ENCODE data around the gene TRNAU1AP.
"Not testable (repeated sequence)": the region's sequence is repeated elsewhere in the genome, so short reads cannot be mapped to it uniquely, and the experiment has no call there.

TRNAU1AP gene

DNA sequence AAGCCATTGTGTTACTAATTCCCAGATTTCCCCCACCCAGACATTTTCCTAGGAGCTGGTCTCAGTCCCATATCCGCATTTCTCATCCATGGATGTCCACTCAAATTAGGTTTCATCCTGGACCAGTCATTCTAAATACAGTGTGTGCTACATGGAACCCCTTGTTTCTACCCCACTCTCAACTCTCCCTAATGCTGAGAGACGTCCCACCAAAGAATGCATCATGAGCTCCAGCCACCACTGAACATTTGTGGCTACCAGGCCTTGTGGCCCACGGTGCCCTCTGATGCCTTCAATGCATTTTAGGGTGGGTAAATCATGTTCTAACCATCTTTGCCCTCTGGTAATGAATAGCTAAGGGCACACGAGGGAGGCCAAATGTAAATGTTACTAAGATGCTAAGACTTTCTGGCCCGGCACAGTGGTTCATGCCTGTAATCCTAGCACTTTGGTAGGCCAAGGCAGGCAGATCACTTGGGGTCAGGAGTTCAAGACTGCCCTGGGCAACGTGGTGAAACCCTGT lies 25.9 kb downstream of the TRNAU1AP start:
- no peak for DNase-seq

DNA sequence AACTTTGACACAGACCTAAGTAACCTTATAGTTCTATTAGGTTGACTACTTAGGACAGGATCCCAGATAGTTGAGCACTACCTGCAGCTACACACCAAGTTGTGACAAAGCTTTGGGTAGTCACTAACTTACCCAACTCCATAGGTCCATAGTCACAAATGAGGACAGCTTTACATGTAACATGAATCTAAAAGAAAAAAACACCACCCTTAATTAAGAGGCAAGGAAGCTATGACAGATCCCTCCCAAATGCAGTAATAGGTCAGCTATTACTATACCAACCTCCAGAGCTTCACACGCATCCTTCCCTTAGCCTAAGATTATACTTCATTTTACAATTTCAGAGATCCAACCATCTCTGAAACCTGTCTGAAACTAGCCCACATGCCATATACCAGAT lies 26.5 kb downstream of the TRNAU1AP start:
- DNase-seq, result no peak

DNA sequence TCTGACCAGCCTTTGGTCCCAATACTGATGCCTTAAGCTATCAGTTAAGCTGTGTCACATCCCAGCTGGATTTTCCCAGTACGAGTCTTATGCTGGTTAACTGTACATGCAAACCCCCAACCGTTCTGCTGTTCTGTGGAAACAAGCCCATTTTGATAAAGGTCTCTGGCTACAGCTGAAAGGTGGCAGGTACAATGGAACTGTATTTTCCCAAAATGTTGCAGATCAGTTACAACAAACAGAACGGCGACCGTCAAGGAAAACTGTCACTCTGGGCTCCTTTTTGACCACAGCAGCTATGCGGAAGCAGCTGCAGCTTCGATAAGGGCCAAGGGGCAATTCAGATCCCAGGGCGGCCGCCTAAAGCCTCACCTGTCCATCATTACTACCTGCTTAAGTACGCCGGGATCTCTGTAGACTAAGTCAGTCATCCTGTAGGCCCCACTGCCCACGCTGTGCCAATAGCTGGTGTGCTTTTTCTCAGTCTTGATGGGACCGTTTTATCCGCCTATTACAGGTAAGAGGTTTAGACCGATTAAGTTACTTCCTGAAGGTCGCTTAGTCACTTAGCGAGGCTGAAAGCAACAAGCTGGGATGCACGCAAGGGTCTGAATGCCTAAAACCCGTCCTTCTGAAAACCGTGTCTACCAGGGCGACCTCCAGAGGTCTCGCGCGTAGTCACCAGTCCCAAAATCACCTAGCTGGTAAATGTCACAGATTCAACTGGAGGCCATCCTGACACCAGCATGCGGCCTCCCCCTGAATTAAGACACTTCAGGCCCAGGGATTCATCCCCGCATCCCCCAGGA lies 28.0 kb downstream of the TRNAU1AP start:
- DNase-seq, result no peak

DNA sequence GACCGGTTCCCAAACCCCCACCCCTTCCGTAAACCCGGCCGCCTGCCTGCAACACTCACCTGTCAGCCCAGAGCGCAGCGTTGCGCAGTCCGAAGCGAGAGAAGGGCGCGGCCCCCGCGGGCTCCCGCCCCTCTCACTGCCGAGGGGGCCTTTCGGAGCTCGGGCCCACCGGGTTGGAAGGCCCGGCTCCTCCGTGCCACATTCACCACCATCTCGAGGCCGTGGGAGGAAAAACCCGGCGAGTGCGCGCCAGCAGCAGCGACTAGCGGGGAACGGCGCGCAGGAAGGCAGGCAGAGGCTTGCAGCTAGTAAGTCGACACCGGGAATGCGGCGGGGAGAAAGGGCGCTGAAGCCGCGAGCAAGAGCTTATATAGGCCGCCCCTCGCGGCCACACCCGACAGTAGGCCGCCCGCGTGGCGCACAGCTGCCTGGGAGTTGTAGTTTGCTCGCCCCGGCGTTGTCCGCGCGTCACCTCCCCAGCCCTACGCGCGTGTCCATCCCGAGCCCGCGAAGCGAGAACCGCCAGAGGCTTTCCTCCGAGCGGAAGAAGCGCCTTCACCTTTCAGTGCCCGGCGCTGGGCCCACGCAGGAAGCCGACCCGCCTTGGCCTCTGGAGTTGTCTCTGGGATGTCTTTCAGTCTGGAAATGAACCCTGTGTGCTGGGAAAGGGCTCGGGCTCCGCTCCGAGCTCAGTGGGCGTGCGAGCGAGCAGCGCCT lies 28.8 kb downstream of the TRNAU1AP start:
- peak; percentile 98 for DNase-seq

DNA sequence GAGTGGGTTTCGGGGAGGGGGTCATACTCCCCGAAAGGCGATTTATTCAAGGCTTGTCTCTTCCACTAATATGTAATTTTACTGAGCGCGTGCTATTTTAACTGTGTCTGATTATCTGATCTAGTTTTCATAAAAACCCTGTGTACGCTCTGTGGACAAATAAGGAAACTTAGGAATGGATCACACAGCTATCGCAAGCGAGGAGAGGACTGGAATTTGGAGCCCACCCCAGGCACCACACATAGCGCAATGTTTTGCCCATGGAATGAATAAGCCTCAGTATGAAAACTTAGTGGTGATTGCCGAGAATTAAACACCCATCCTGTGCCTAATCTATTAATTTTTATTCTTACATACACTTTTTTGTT lies 29.3 kb downstream of the TRNAU1AP start:
- no peak for DNase-seq

DNA sequence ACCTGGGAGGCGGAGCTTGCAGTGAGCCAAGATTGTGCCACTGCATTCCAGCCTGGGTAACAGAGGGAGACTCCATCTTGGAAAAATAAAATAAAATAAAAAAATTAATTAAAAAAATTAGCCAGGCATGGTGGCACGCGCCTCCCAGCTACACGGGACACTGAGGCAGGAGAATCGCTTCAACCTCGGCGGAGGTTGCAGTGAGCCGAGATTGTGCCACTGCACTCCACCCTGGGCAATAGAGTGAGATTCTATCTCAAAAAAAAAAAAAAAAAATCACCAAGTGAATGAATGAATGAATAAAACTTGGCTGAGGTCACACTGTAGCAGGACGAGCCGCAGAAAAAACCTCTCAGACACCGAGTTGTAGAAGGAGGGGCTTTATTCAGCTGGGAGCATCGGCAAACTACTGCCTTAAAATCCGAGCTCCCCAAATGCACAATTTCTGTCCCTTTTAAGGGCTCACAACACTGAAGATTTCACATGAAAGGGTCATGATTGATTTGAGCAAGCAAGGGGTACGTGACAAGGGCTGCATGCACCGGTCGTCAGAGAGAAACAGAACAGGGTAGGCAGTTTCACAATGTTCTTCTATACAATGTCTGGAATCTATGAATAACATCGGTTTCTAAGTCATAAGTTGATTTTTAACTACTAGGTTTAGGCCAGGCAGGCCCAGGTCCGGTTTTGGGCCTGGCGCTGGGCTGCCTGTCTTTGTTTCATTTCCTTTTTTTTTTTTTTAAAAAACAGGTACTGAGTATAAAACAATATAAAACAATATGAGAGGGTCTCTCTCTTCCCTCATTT lies 33.9 kb downstream of the TRNAU1AP start:
- DNase-seq, result not testable (repeated sequence)

DNA sequence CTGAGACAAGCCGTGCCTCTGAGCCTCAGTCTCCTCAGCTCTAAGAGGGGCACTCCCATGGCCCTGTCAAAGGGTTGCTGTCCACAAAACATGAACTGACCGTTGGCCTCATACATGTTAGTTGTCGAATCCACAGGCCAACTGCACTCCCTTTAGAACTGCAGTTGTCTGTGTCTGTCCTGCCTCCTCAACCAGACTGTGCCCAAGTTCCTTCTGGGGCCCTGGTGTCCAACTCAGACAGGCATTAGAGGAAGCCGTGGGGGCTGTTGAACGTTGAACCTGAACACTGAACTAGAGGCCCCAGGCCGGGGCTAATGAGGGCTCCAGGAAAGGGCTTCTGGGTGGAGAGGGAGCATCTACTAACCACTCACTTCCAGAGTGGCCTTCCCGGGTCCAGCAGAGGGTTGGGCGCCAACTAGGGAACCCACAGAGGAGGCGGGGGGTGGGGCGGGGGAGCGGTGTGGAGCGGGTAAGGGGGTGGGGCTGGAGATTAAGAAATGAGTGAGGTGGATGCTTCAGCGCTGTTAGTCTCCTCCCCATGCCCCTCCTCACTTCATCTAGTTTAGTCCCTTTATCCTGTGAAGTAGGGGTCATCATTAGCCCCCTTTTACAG lies 38.9 kb downstream of the TRNAU1AP start, which contains the start of gene RAB42:
TSS of gene RAB42 (plus strand) at position 558 of the 613 bp plus-strand sequence. CDS start 247 bp downstream, outside the sequence.
- DNase-seq, result no peak

DNA sequence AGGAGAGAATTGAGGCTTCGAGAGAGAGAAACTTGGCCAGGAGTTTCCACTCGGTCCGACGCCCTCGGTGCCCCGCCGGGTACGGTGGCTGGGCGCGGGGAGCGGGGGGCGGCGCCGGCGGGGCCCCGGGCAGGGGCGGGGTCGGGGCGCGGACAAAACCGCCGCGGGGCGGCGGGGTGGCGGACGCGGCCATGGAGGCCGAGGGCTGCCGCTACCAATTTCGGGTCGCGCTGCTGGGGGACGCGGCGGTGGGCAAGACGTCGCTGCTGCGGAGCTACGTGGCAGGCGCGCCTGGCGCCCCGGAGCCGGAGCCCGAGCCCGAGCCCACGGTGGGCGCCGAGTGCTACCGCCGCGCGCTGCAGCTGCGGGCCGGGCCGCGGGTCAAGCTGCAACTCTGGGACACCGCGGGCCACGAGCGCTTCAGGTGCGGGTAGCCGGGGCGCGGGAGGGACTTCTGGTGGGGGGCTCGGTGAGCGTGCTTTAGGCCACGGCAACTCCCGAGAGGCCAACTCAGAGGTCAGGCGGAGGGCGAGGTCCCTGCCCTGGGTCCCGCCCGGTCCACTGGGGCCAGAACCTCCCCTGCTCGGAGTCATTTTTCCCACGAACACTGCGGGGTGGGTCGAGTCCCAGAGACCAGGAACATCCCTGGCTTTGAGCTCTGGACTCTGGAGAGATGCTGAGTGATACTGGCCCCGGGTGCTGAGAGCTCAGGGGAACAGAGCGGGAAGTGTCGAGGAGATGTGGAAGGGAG lies 39.6 kb downstream of the TRNAU1AP start:
- no peak for DNase-seq

DNA sequence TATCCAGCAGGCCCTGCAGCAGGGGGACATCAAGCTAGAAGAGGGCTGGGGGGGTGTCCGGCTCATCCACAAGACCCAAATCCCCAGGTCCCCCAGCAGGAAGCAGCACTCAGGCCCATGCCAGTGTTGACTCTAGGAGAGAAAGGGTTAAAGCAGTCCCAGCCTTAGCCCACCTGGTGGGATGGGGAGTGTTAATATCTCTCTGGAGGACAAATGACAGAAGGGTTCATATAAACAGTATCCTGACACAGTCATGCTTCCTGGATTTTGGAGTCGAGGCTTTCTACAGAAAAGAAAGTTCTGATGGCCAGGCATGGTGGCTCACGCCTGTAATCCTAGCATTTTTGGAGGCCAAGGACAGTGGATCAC lies 41.1 kb downstream of the TRNAU1AP start:
- not testable (repeated sequence) for DNase-seq

DNA sequence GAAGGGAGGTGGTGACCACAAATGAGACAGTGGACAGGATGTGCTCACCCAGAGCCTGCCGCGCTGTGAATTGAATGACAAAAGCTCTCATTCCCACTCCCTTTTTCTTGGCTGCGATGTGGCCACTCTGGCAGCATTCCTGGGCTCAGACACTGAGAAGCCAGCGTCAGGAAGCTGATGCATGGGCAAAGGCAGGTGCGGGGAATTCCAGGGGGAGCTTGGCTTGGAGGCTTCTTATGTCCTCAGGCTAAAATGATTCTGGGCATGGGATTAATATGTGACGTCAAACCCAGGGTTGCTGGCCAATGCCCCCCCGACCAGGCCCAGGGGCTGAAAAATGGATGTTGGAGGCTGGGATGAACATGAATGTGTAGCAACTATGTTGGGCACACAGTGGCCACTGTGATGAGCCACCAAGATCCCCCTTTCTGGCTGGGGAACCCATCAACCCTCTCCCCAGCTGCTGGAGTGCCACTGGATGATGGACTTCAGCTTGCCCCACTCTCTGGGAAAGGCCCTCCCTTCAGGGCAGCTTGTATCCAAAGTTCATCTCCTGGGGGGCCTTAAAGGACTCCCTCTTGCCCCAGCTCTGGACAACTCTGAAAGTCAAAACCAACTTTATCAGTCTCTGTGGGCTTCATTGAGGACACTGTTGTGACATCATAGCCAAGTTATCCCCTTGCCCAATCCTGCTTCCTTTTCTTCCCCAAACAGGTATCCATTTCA lies 42.0 kb downstream of the TRNAU1AP start:
- not testable (repeated sequence) for DNase-seq

DNA sequence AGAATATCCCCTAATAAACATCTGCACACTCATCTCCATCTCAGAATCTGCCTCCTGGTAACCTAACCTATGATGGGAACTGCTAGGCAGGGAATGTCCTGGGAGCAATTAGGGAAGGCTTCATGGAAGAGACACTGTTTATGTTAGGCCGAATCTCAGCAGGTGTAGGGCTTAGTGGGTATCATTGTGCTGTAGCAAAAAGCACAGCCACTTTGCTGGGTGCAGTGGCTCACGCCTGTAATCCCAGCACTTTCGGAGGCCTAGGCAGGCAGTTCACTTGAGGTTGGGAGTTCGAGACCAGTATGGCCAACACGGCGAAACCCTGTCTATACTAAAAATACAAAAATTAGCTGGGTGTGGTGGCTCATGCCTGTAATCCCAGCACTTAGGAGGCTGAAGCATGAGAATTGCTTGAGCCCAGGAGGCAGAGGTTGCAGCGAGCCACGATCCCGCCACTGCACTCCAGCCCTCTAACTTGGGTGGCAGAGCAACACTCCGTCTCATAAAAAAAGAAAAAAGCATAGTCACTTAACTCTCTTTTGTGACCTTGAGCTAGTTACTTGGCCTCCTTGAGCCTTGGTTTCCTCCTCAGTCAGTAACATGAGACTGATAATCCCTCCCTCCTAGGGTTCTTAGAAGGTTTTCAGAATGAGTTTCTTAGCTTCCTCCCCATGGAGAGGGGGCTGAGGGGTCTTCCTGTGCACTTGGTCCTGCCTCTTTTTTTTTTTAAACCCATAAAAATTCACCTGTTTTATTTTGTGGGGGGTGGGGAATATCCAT lies 42.7 kb downstream of the TRNAU1AP start:
- no peak for DNase-seq

DNA sequence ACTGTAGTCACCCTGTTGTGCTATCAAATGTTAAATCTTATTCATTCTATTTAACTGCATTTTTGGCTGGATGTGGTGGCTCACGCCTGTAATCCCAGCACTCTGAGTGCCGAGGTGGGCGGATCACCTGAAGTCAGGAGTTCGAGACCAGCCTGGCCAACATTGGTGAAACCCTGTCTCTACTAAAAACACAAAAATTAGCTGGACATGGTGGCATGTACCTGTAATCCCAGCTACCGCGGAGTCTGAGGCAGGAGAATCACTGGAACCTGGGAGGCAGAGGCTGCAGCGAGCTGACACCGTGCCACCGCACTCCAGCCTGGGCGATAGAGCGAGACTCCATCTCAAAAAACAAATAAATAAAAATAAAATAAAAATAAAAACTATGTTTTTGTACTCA lies 43.4 kb downstream of the TRNAU1AP start:
- not testable (repeated sequence) for DNase-seq

DNA sequence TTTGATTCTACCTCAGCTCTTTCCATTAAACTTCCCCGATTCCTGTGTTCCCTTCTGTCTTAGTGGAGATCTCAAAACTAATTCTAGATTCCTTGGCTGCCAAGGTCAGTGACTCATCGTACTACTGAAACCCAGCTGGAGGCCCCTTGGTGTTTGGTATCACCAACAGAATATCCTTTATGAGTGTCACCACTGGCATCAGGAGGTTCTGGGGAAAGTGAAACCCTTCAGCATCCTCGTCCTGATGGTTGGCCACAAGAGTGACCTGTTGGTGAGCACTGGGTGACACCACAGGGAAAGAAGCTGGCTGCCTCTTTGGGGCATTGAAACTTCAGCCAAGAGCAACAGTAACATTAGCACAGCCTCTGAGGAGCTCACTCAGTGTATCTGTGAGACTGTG lies 48.8 kb downstream of the TRNAU1AP start:
- no peak for DNase-seq

DNA sequence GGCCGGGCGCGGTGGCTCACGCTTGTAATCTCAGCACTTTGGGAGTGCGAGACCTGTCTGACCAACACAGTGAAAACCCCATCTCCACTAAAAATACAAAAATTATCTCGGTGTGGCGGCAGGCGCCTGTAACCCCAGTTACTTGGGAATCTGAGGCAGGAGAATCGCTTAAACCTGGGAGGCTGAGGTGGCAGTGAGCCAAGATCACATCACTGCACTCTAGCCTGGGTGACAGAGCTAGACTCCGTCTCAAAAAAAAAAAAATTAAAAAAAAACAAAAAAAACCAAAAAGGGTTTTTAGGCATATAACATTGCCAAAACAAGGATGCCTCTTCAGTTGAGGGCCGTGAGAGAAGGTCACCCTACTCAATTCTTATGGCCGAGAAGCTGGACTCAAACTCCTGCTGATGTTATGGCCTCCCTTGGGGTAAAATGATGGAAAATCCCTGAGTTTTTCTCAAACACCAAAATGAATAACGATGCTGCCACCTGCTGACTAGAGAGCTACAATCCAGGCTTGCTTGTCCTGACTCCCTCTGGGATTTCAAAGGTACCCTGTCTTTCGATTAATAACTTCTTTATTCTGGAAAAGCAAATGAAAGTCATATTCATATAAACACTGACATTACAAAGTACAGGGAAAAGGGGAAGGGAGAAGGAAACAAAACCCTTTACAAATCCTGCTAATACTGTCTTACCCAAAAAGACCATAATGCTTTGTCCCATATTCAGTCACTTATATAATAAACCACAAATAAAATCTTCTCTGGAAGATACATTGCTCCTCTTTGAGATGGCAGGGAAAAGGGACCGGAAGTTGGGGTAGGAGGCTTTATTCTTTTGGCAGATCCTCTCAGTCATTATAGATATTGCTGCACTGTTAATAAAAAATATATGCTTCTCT lies 49.9 kb downstream of the TRNAU1AP start:
- no peak for DNase-seq

DNA sequence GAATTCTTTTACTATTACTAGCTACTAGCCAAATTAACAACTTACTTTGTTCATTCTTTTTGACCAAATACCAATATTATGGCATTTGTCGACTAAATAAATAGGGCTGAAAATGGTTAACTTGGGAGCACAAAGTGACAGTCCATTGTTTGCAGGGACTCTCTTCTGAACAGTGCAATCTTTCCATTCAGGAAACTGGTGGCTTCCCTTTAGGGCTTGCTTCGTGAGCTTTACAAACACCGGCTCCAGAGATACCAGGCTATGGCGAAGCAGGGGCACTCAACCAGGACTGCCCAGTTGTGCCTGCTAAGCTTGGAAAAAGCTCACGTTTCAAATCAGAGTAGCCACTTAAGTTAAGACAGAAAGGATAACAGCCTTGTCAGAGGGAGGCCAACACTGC lies 51.5 kb downstream of the TRNAU1AP start:
- DNase-seq, result no peak

DNA sequence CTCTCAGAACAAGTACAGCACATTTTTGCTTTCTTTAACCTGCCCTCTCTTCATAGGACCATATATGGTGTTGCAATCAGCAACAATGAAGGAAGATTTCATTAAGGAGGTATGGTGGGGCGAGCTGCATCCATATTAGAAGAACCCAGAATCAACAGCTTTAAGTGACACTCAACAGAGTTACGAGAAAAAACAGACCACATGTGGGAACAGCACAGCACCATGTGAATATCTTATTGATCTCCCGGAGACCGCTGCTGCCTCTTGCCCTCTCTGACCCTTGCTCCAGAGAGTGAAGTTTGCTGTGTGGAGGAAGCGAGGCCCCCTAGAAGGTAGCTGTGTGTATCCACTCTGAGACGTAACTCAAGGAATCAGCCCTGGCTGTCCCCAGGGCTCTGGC lies 52.1 kb downstream of the TRNAU1AP start:
- DNase-seq, result no peak

DNA sequence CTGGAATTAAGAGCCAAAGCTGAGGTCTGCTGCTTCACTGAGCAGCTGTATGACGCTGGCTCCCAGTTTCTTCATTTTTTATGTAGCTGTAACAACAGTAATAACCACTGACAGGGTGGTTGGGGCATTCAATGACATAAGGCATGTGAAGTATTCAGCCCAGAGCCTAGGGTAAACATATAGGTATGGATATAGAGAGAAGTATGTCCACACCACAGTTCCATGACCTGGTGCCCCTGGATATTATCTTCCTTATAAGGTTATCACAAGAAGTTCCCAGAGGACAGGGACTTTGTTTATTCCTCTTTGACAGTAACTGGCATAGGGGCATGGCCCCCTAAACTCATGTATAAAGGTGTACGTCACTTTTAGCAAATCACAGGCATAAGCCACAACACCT lies 53.9 kb downstream of the TRNAU1AP start:
- DNase-seq, result no peak

DNA sequence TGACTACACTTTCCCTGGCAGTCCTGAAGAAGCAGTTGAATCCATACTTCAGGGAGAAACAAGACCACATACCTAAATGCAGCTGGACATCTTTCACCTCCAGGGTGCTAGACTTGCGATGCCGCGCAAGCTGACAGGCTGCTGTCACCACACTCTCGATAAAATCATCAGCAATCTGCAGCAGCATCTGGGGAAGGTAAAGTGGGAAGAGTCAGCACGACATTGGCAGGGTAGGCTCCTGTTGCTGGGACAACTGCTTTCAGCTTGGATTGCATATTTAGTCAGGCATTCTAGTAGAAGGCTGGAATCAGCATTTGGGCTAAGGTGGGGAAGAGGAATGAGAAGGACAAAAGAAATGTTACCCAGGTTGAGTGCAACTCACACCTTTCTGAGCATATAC lies 60.3 kb downstream of the TRNAU1AP start:
- DNase-seq, result no peak
